GM23338 (cell line): ENCODE measurements around the gene S1PR2. TPM values are rescaled to one million over a fixed set of nuclear protein-coding genes. Genes with fewer than 3 reads are reported as not detected.

Experiments
- ATAC-seq: fragments of 200-7000 bp; cut with Tn5 transposase; 3 replicates; pipeline ENCODE4 v1.9.1; 2020
- DNase-seq: peaks from one replicate; pipeline ENCODE4 v3.0.0-alpha.2; 2015; ENCODE audit warnings: low spot score
- H2AFZ ChIP-seq: fragments of 200-600 bp; sonication (generic); 2 replicates; pipeline ENCODE4 v1.8.0; 2016; ENCODE audit warnings: antibody characterized with exemption, mild to moderate bottlenecking, moderate library complexity
- H3F3A ChIP-seq: fragments of 200-600 bp; sonication (generic); replicated peaks from 2 replicates; pipeline ENCODE4 v1.8.0; 2017; ENCODE audit warnings: antibody characterized with exemption, mixed run types, low read depth
- H3K27ac ChIP-seq: fragments of 200-600 bp; sonication (generic); 2 replicates; pipeline ENCODE4 v1.6.1; 2016; ENCODE audit warnings: low read depth
- H3K27me3 ChIP-seq: fragments of 200-600 bp; sonication (generic); 2 replicates; pipeline ENCODE4 v1.8.0; 2016; ENCODE audit warnings: mild to moderate bottlenecking, mixed run types, moderate library complexity; ENCODE audit not compliant: insufficient read depth
- H3K36me3 ChIP-seq: fragments of 200-600 bp; sonication (generic); 2 replicates; pipeline ENCODE4 v1.8.0; 2016; ENCODE audit warnings: mild to moderate bottlenecking; ENCODE audit not compliant: insufficient read depth
- H3K4me1 ChIP-seq: fragments of 200-600 bp; sonication (generic); 2 replicates; pipeline ENCODE4 v1.8.0; 2016; ENCODE audit warnings: mild to moderate bottlenecking, moderate library complexity; ENCODE audit not compliant: insufficient read depth
- H3K4me2 ChIP-seq: fragments of 200-600 bp; sonication (generic); 2 replicates; pipeline ENCODE4 v1.7.1; 2017; ENCODE audit warnings: mixed run types
- H3K4me3 ChIP-seq: fragments of 200-600 bp; sonication (generic); 2 replicates; pipeline ENCODE4 v1.6.1; 2016; ENCODE audit warnings: mixed run types
- H3K79me2 ChIP-seq: fragments of 200-600 bp; sonication (generic); replicated peaks from 2 replicates; pipeline ENCODE4 v1.8.0; 2017; ENCODE audit warnings: mild to moderate bottlenecking; ENCODE audit not compliant: insufficient read depth
- H3K9me2 ChIP-seq: fragments of 200-600 bp; sonication (generic); 2 replicates; pipeline ENCODE4 v1.8.0; 2017; ENCODE audit not compliant: insufficient read depth
- H4K20me1 ChIP-seq: fragments of 200-600 bp; sonication (generic); replicated peaks from 2 replicates; pipeline ENCODE4 v1.8.0; 2017; ENCODE audit warnings: mild to moderate bottlenecking; ENCODE audit not compliant: insufficient read depth
- H3K27ac Mint-ChIP-seq: 2 replicates; pipeline ENCODE4 v1.8.0; 2020; ENCODE audit warnings: inconsistent platforms, mild to moderate bottlenecking, moderate library complexity, mixed read lengths
- H3K27me3 Mint-ChIP-seq: 3 replicates; pipeline ENCODE4 v1.8.0; 2022; ENCODE audit warnings: low read depth, mild to moderate bottlenecking, moderate library complexity, mixed read lengths, inconsistent platforms; ENCODE audit not compliant: insufficient read depth, poor library complexity
- H3K36me3 Mint-ChIP-seq: 3 replicates; pipeline ENCODE4 v1.8.0; 2021; ENCODE audit warnings: low read depth, mild to moderate bottlenecking, inconsistent platforms, moderate library complexity, mixed read lengths
- H3K4me1 Mint-ChIP-seq: 3 replicates; pipeline ENCODE4 v1.8.0; 2020; ENCODE audit warnings: mild to moderate bottlenecking, inconsistent platforms, mixed read lengths
- H3K4me3 Mint-ChIP-seq: 3 replicates; pipeline ENCODE4 v1.8.0; 2021; ENCODE audit warnings: moderate library complexity, mild to moderate bottlenecking, inconsistent platforms, mixed read lengths
- H3K9me3 Mint-ChIP-seq: 3 replicates; pipeline ENCODE4 v1.8.0; 2020; ENCODE audit warnings: moderate library complexity, mild to moderate bottlenecking, inconsistent platforms, mixed read lengths
- EZH2 ChIP-seq: fragments of 200-600 bp; sonication (generic); IDR thresholded peaks from one replicate; pipeline ENCODE4 v1.8.0; 2017; ENCODE audit warnings: antibody characterized with exemption, mild to moderate bottlenecking, low read depth; ENCODE audit not compliant: unreplicated experiment
- EZH2phosphoT487 ChIP-seq: fragments of 200-600 bp; sonication (generic); IDR thresholded peaks from one replicate; pipeline ENCODE4 v1.8.1; 2018; ENCODE audit warnings: antibody characterized with exemption; ENCODE audit not compliant: unreplicated experiment
- POLR2AphosphoS5 ChIP-seq: IDR thresholded peaks from 2 replicates; pipeline ENCODE4 v1.6.1; 2016; ENCODE audit warnings: antibody characterized with exemption, low read depth
- REST ChIP-seq: IDR thresholded peaks from one replicate; pipeline ENCODE4 v1.6.1; 2018; ENCODE audit warnings: antibody characterized with exemption; ENCODE audit not compliant: unreplicated experiment
- ZNF331 ChIP-seq: fragments of 250-450 bp; sonication (Bioruptor Pico); IDR thresholded peaks from 2 replicates; pipeline ENCODE4 v1.5.0; 2020; ENCODE audit warnings: low read depth, mild to moderate bottlenecking, moderate library complexity
- polyA plus RNA-seq: library from polyadenylated mRNA; unstranded; fragments of >200 nt; fragmentation: Nextera tagmentation; extraction: Ambion mirVana; gene quantifications from 2 replicates; pipeline ENCODE4 v1.2.1, GENCODE V29; 2016
- total RNA-seq: library from RNA; depleted of rRNA; stranded (reverse); fragments of >200 nt; shearing (Covaris generic); gene quantifications from 2 replicates; pipeline ENCODE4 v1.2.3, GENCODE V29; 2014
- TF ChIP-seq, protein P1 (sequence below): fragments of 250-450 bp; sonication (Bioruptor Pico); IDR thresholded peaks from 2 replicates; pipeline ENCODE4 v1.5.0; 2020; ENCODE audit warnings: mild to moderate bottlenecking, moderate library complexity

Gene S1PR2
- total and polyA plus RNA-seq, 2 experiments from 2014 or later: 9.2 to 13.9 TPM

- no peak for TF ChIP-seq EZH2phosphoT487
- TF ChIP-seq EZH2: no peak
- TF ChIP-seq ZNF331 (CRISPR knock-in tag): no peak
- TF ChIP-seq POLR2AphosphoS5: no peak
- TF ChIP-seq REST: no peak
These were observed 27.1 kb upstream of the S1PR2 start (continued) for GRCh38 chr19:10258080-10258710.

DNA sequence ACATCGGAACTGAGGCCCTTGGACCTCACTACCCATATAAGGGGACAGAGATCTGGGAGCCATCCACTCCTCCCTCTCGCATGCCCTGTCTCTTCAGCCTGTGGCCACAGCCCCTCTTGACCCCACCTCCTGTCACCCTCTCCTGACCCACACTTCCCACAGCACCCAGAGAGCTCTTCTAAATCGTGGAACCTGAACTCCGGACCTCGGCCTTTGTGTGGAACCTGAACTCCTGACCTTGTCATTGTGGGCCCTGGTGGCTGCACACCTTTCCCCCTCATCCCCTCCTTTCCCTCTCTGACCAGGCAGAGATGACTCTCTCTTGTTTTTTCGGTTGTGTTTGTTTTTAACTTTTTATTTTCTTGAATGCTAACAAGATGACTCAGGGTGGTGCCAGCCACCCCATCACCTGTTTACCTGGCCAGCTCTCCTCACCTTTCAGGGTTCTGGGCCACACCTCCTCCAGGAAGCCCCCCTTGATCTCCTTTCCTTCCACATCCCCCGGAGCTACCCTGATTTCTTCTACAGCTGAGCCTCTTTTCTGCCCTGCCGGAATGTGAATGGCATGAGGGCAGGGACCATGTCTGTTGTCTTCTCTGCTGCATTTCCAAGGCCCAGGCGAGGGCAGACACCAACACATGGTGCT is 26.0 kb upstream of the S1PR2 start:
- Histone ChIP-seq H3K4me2 (no peak overlapping the region), H3K79me2 (peaks cover 11% of the 10 kb centered on the region), H3K27me3 (no peaks in the 10 kb centered on the region), H3K4me1 (no peaks in the 10 kb centered on the region), H3K27ac (no peak overlapping the region), H2AFZ (no peak overlapping the region), H3K36me3 (peaks cover 10% of the 10 kb centered on the region), H3F3A (peaks cover 3% of the 10 kb centered on the region), H4K20me1 (peaks cover 6% of the 10 kb centered on the region; the same call in 1 of the 2 replicates), H3K4me3 (no peak overlapping the region), H3K9me2 (no peaks in the 10 kb centered on the region)
- Mint-ChIP-seq H3K9me3 (no peaks in the 10 kb centered on the region; the same call in 2 of the 3 replicates), H3K4me3 (no peak overlapping the region; the same call in 2 of the 3 replicates), H3K4me1 (peaks cover 4% of the 10 kb centered on the region), H3K36me3 (peaks cover 51% of the 10 kb centered on the region), H3K27ac (no peak overlapping the region), H3K27me3 (peaks cover 5% of the 10 kb centered on the region)
- TF ChIP-seq, protein P1, sequence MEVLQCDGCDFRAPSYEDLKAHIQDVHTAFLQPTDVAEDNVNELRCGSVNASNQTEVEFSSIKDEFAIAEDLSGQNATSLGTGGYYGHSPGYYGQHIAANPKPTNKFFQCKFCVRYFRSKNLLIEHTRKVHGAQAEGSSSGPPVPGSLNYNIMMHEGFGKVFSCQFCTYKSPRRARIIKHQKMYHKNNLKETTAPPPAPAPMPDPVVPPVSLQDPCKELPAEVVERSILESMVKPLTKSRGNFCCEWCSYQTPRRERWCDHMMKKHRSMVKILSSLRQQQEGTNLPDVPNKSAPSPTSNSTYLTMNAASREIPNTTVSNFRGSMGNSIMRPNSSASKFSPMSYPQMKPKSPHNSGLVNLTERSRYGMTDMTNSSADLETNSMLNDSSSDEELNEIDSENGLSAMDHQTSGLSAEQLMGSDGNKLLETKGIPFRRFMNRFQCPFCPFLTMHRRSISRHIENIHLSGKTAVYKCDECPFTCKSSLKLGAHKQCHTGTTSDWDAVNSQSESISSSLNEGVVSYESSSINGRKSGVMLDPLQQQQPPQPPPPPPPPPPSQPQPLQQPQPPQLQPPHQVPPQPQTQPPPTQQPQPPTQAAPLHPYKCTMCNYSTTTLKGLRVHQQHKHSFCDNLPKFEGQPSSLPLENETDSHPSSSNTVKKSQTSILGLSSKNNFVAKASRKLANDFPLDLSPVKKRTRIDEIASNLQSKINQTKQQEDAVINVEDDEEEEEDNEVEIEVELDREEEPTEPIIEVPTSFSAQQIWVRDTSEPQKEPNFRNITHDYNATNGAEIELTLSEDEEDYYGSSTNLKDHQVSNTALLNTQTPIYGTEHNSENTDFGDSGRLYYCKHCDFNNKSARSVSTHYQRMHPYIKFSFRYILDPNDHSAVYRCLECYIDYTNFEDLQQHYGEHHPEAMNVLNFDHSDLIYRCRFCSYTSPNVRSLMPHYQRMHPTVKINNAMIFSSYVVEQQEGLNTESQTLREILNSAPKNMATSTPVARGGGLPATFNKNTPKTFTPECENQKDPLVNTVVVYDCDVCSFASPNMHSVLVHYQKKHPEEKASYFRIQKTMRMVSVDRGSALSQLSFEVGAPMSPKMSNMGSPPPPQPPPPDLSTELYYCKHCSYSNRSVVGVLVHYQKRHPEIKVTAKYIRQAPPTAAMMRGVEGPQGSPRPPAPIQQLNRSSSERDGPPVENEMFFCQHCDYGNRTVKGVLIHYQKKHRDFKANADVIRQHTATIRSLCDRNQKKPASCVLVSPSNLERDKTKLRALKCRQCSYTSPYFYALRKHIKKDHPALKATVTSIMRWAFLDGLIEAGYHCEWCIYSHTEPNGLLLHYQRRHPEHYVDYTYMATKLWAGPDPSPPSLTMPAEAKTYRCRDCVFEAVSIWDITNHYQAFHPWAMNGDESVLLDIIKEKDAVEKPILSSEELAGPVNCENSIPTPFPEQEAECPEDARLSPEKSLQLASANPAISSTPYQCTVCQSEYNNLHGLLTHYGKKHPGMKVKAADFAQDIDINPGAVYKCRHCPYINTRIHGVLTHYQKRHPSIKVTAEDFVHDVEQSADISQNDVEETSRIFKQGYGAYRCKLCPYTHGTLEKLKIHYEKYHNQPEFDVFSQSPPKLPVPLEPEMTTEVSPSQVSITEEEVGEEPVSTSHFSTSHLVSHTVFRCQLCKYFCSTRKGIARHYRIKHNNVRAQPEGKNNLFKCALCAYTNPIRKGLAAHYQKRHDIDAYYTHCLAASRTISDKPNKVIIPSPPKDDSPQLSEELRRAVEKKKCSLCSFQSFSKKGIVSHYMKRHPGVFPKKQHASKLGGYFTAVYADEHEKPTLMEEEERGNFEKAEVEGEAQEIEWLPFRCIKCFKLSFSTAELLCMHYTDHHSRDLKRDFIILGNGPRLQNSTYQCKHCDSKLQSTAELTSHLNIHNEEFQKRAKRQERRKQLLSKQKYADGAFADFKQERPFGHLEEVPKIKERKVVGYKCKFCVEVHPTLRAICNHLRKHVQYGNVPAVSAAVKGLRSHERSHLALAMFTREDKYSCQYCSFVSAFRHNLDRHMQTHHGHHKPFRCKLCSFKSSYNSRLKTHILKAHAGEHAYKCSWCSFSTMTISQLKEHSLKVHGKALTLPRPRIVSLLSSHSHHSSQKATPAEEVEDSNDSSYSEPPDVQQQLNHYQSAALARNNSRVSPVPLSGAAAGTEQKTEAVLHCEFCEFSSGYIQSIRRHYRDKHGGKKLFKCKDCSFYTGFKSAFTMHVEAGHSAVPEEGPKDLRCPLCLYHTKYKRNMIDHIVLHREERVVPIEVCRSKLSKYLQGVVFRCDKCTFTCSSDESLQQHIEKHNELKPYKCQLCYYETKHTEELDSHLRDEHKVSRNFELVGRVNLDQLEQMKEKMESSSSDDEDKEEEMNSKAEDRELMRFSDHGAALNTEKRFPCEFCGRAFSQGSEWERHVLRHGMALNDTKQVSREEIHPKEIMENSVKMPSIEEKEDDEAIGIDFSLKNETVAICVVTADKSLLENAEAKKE: no peak
- no peak for TF ChIP-seq REST
- no peak for ATAC-seq
- no peak for DNase-seq
